NCI-H460 (cell line): ENCODE results near the gene TRIM46. TPM values are rescaled to one million over a fixed set of nuclear protein-coding genes. Genes with fewer than 3 reads are reported as not detected.
A peak's percentile ranks its signal among the peaks of the same experiment; 100 is the strongest.

Source experiments
- DNase-seq: peaks from one replicate; pipeline ENCODE4 v3.0.0-alpha.2; 2016; ENCODE audit warnings: low read depth; ENCODE audit errors: extremely low read depth
- polyA plus RNA-seq: library from polyadenylated mRNA; depleted of rRNA; stranded (reverse); fragments of >200 nt; gene quantifications from 2 replicates; pipeline ENCODE4 v1.2.3, GENCODE V29; 2014; cell fraction: nucleus; rRNA removed
- total RNA-seq: library from RNA; depleted of rRNA; stranded (reverse); fragments of >200 nt; shearing (Covaris generic); gene quantifications from 2 replicates; pipeline ENCODE4 v1.2.3, GENCODE V29; 2014; rRNA removed

The TRIM46 gene
- 0.27 and 0.43 TPM in 2 replicates for total RNA-seq
- 1.5 and 3.2 TPM in 2 replicates for polyA plus RNA-seq

GRCh38 chr1:155173478-155174323, at the start of gene TRIM46:
Gene TRIM46, plus strand, starts transcription at chr1:155173849. Its CDS starts 118 bp downstream, at chr1:155173967.
- DNase-seq: peak; percentile 33

GRCh38 chr1:155124503-155125463, 48.9 kb upstream of the TRIM46 start:
- peak; percentile 62 for DNase-seq

GRCh38 chr1:155125511-155125945, 48.1 kb upstream of the TRIM46 start:
- no peak for DNase-seq

DNA sequence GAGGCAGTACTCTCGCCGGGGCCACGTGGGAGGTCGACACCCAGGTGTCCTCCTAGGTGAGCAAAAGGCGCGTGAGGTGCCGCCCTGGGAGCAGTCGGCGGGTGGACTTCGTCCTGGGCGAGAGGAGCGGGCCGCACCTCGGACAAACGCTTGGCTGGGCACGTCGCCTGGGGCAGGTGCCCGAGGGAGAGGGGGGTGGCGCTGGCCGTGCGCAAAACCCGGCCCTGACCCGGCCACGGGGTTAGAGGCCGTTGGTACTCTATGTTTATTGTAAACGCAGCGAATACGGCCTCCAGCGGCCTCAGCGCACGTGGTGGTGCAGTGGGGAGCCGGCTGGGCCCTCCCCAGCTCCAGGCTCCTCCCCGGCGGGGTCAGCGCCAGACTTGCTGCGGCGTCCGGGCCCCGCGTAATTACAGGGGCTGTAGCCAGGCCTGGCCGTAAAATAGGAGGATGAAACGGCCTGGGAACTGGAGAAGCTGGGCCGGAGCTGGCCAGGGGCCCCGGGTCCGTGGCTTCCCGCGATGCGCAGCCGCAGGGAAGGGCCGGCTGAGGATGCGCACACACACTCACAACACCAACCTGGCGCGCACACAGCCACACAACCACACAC, 47.6 kb upstream of the TRIM46 start:
- DNase-seq: no peak

- peak; percentile 81 for DNase-seq
Observed at GRCh38 chr1:155126556-155127104, 47.0 kb upstream of the TRIM46 start.

GRCh38 chr1:155127105-155127966, 46.3 kb upstream of the TRIM46 start, which contains the start of gene EFNA1:
Gene EFNA1, plus strand, starts transcription at chr1:155127876. Its CDS starts 102 bp downstream, at chr1:155127978.
- peak; percentile 92 for DNase-seq

GRCh38 chr1:155127967-155128754, 45.5 kb upstream of the TRIM46 start:
- DNase-seq: no peak

DNA sequence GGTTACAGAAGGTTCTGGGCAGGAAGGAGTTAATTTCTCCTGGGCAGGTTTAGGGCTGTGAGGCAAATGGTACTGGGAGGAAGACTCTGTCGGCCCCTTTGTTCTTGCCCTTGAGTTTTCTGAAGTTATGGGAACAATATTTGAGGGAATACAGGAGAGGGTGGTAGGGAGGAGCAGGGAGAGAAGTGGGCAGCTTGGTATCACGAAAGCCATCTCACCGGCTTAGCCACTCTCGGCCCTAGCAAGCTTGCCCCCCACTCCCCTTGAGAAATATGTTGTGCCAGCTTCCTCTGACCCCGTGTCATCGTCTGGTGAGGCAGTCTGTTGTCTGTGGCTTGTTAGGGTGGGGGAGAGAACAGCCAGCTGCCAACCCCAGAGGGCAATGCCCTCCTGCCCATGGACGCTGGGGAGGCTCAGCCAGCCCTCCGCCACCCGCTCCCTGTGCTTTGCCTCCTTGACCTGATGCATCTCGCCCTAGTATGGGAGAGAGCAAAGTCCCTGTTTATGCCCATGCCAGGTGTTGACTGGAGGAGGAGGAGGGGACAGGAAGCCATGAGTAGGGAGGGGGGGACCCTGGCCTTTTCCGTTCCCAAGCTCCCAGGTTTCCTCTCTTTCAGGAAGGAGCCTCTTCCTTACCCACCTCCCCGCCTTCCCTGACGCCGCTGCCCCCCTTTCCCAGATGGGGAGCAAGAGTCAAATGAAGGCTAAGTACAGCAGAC, 44.7 kb upstream of the TRIM46 start:
- DNase-seq: no peak

- DNase-seq: no peak
Observed at GRCh38 chr1:155130272-155131006, 43.2 kb upstream of the TRIM46 start.

DNA sequence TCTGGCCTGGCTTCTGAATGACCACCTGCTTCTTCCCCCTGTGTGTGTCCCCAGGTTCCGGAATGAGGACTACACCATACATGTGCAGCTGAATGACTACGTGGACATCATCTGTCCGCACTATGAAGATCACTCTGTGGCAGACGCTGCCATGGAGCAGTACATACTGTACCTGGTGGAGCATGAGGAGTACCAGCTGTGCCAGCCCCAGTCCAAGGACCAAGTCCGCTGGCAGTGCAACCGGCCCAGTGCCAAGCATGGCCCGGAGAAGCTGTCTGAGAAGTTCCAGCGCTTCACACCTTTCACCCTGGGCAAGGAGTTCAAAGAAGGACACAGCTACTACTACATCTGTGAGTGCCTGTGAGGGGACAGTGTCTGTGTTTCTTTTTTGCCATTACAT, 42.4 kb upstream of the TRIM46 start:
- no peak for DNase-seq

DNA sequence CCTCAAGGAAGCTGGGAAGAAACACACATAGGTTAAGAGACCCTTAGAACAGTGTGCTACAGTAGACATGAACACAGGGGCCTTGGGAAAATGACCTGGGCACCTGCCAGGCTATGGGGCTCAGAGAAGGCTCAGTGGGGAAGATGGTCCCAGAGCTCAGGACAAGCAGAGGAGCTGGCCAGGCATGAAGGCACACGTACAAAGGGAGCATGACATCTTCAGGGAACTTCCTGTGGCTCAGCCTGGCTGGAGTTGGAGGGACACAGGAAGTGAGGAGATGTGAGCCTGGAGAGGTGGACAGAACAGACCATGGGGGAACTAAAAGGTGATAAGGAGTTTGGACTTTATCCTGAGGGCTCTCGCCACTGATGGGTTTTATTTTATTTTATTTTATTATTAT, 41.8 kb upstream of the TRIM46 start:
- no peak for DNase-seq

DNA sequence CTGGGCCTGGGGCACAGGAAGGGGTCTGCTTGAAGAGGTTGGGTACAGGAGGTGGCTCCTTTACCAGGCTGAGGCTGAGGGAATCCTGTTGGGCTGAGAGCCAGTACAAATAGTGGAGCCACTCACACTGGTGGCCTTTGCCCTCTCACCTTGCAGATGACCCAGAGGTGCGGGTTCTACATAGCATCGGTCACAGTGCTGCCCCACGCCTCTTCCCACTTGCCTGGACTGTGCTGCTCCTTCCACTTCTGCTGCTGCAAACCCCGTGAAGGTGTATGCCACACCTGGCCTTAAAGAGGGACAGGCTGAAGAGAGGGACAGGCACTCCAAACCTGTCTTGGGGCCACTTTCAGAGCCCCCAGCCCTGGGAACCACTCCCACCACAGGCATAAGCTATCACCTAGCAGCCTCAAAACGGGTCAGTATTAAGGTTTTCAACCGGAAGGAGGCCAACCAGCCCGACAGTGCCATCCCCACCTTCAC, 39.8 kb upstream of the TRIM46 start:
- DNase-seq: no peak

DNA sequence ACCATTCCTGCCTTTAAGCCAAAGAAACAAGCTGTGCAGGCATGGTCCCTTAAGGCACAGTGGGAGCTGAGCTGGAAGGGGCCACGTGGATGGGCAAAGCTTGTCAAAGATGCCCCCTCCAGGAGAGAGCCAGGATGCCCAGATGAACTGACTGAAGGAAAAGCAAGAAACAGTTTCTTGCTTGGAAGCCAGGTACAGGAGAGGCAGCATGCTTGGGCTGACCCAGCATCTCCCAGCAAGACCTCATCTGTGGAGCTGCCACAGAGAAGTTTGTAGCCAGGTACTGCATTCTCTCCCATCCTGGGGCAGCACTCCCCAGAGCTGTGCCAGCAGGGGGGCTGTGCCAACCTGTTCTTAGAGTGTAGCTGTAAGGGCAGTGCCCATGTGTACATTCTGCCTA, 39.3 kb upstream of the TRIM46 start:
- DNase-seq: no peak

DNA sequence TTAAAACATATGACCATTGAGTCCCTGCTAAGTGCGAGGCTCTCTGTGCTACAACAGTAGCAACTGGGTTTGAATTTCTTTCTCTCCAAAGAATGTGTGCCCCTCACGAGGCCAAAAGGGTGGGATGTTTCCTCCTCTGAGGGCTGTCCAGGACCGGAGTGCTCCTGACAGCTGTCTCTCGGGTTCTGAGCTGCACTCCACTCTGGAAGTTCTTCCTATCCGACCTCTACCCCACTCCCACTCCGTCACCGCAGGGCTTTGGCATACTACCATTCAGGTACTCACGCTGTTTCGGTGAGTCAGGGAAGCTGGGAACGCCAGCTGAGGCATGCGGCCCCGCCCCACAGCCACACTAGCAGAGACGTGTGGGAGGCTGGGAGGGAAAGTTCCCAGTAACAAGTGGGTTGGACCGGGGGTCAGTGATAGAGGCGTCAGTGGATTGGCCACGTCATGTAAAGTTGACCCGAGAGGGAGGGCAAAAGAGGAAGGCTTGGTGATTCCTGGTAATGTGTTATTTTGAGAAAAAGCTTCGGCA, 38.7 kb upstream of the TRIM46 start:
- peak; percentile 89 for DNase-seq

DNA sequence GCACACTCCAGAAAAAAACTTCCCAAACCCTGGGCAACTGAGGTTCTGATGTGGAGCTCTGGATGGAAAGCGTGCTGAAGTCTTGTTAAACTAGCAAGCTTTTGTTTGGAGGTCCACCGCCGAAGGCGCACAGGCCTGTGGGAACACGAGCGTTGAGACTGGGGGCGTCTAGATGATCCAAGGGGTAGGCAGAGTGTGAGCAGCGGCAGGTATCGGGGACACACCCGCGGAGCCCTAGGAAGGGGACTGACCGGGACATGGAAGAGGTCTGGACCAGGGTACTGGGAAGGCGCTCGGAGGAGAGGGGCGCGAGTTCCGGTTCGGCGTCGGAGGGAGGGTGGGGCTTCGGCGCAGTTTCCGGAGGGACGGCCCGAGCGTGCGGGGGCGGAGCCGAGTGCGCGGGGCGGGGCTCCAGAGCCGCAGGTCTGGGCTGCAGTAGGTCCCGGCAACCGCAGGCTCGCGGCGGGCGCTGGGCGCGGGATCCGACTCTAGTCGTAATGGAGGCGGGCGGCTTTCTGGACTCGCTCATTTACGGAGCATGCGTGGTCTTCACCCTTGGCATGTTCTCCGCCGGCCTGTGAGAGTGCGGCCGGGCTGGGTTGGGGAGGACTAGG, 38.1 kb upstream of the TRIM46 start, which contains the start of gene SLC50A1:
Gene SLC50A1, plus strand, starts transcription at position 438 of the 614 bp plus-strand sequence. Its CDS starts 60 bp downstream, at position 498.
- DNase-seq: peak; percentile 91

GRCh38 chr1:155136748-155137147, 36.9 kb upstream of the TRIM46 start:
- no peak for DNase-seq
